HCT116 (cell line): ENCODE measurements around the gene ZAP70. TPM values are rescaled to one million over a fixed set of nuclear protein-coding genes. Genes with fewer than 3 reads are reported as not detected.

Experiments used
- ATAC-seq: fragments of 200-7000 bp; cut with Tn5 transposase; 2 replicates; pipeline ENCODE4 v1.9.1; 2020; ENCODE audit warnings: mild to moderate bottlenecking, moderate library complexity
- BruUV-seq: library from RNA; stranded (reverse); fragments of 400-500 nt; replicated peaks from 2 replicates; lab custom pipeline; 2021; lab: Mats Ljungman, UMichigan
- CTCF ChIA-PET: fragments of 300-600 bp; sonication (Branson Sonifier 250); formaldehyde crosslinking; loops from one replicate; lab custom pipeline; 2021; ENCODE audit warnings: antibody characterized with exemption; lab: Charles Lee
- POLR2A ChIA-PET: fragments of 300-600, 350-600 bp; sonication (Branson Sonifier 250); formaldehyde crosslinking; loops from one replicate; lab custom pipeline; 2021; ENCODE audit warnings: antibody characterized with exemption; lab: Charles Lee
- RAD21 ChIA-PET, 2 experiments: fragments of 300-600 bp; sonication (Branson Sonifier 250); formaldehyde crosslinking; loops; one replicate each; lab custom pipeline; 2023; ENCODE audit warnings: low total read pairs in 2 of 2; ENCODE audit not compliant: uncharacterized antibody in 2 of 2, unreplicated experiment in 2 of 2, low non-redundant PET in 1 of 2; lab: Charles Lee
- DNase-seq: peaks from one replicate; pipeline ENCODE4 v3.0.0-alpha.2; 2010; ENCODE audit warnings: low read depth, low spot score
- H2AFZ ChIP-seq: fragments of 200-600 bp; shearing (Covaris generic), sonication (generic); 2 replicates; pipeline ENCODE4 v1.6.1; 2017; ENCODE audit warnings: low read depth, mixed run types, mixed read lengths, antibody characterized with exemption, low read length; ENCODE audit not compliant: poor library complexity, severe bottlenecking
- H3K27ac ChIP-seq: 2 replicates; pipeline ENCODE4 v1.5.1; 2012; ENCODE audit warnings: low read depth, low read length
- H3K27me3 ChIP-seq: fragments of 200-600 bp; sonication (generic); 2 replicates; pipeline ENCODE4 v1.6.1; 2016; ENCODE audit warnings: mixed run types, low read length, mixed read lengths; ENCODE audit not compliant: insufficient read depth
- H3K36me3 ChIP-seq, 2 experiments: fragments of 200-500 bp in 1 of 2; fragments of 200-600 bp in 1 of 2; sonication (Bioruptor generic) in 1 of 2; sonication (generic) in 1 of 2; 2 replicates each; pipeline versions ENCODE4 v1.5.1 to v1.6.1; 2014 to 2016; ENCODE audit warnings: low read length in 2 of 2, inconsistent platforms in 1 of 2, mixed read lengths in 1 of 2, mixed run types in 1 of 2; ENCODE audit not compliant: insufficient read depth in 2 of 2, control insufficient read depth in 1 of 2
- H3K4me1 ChIP-seq, 2 experiments: fragments of 200-600 bp in 1 of 2; sonication (generic) in 1 of 2; 2 replicates each; pipeline versions ENCODE4 v1.5.1 to v1.6.1; 2012 to 2017; ENCODE audit warnings: low read length in 2 of 2, inconsistent platforms in 1 of 2, mild to moderate bottlenecking in 1 of 2, mixed read lengths in 1 of 2, mixed run types in 1 of 2, moderate library complexity in 1 of 2; ENCODE audit not compliant: insufficient read depth in 2 of 2, control insufficient read depth in 1 of 2
- H3K4me2 ChIP-seq: fragments of 200-600 bp; sonication (generic); 2 replicates; pipeline ENCODE4 v1.6.1; 2017; ENCODE audit warnings: mixed run types, low read length, mixed read lengths
- H3K4me3 ChIP-seq, 2 experiments: fragments of 200-600 bp in 1 of 2; sonication (generic) in 1 of 2; replicated peaks in 1 of 2; 2 replicates each; pipeline ENCODE4 v1.5.1; 2011 to 2016; ENCODE audit warnings: low read length in 2 of 2, control low read depth in 1 of 2, low read depth in 1 of 2, mild to moderate bottlenecking in 1 of 2, mixed read lengths in 1 of 2, mixed run types in 1 of 2
- H3K79me2 ChIP-seq: fragments of 200-600 bp; sonication (generic); 2 replicates; pipeline ENCODE4 v1.6.1; 2017; ENCODE audit warnings: mild to moderate bottlenecking, mixed run types, low read length, moderate library complexity, mixed read lengths; ENCODE audit not compliant: insufficient read depth
- H3K9ac ChIP-seq: fragments of 200-600 bp; sonication (generic); 2 replicates; pipeline ENCODE4 v1.6.1; 2016; ENCODE audit warnings: low read length, mixed read lengths
- H3K9me2 ChIP-seq: fragments of 200-600 bp; sonication (generic), shearing (Covaris generic); 2 replicates; pipeline ENCODE4 v1.6.1; 2017; ENCODE audit warnings: mixed run types, mild to moderate bottlenecking, moderate library complexity; ENCODE audit not compliant: insufficient read depth
- H3K9me3 ChIP-seq, 2 experiments: fragments of 200-500 bp in 1 of 2; fragments of 200-600 bp in 1 of 2; sonication (Bioruptor generic) in 1 of 2; sonication (generic) in 1 of 2; 2 replicates each; pipeline ENCODE4 v1.6.1; 2014 to 2017; ENCODE audit warnings: low read length in 2 of 2, mixed read lengths in 2 of 2, inconsistent platforms in 1 of 2, low read depth in 1 of 2, mild to moderate bottlenecking in 1 of 2, mixed run types in 1 of 2, moderate library complexity in 1 of 2; ENCODE audit not compliant: control insufficient read depth in 1 of 2, insufficient read depth in 1 of 2
- H4K20me1 ChIP-seq: fragments of 200-600 bp; sonication (generic), shearing (Covaris generic); 2 replicates; pipeline ENCODE4 v1.6.1; 2017; ENCODE audit warnings: mixed run types, mild to moderate bottlenecking, moderate library complexity; ENCODE audit not compliant: insufficient read depth
- POLR2AphosphoS5 ChIP-seq: IDR thresholded peaks from 2 replicates; pipeline ENCODE4 v1.6.1; 2011; ENCODE audit warnings: mild to moderate bottlenecking, low read depth, low read length, moderate library complexity
- RAD21 ChIP-seq: IDR thresholded peaks from 2 replicates; pipeline ENCODE4 v1.6.1; 2012; ENCODE audit warnings: low read depth, mild to moderate bottlenecking
- SRF ChIP-seq: IDR thresholded peaks from 2 replicates; pipeline ENCODE4 v1.6.1; 2012; ENCODE audit warnings: low read depth
- ZFX ChIP-seq: fragments of 450-650 bp; IDR thresholded peaks from 2 replicates; pipeline ENCODE4 v1.6.1; 2017
- intact Hi-C: fragments of 100-400 bp; cut with micrococcal nuclease; formaldehyde crosslinking; loops from 2 replicates; pipeline ENCODE4 v1.10.0; 2022
- total RNA-seq: library from RNA; stranded (reverse); gene quantifications from one replicate; pipeline ENCODE4 v1.2.1, GENCODE V29; 2021; ENCODE audit not compliant: unreplicated experiment
- TF ChIP-seq, protein P1 (sequence below): IDR thresholded peaks from 2 replicates; pipeline ENCODE4 v1.6.1; 2011; ENCODE audit warnings: mild to moderate bottlenecking, low read length, moderate library complexity; ENCODE audit not compliant: insufficient replicate concordance; ENCODE audit errors: extremely low read depth
- TF ChIP-seq, protein P2 (sequence below): IDR thresholded peaks from 2 replicates; pipeline ENCODE4 v1.6.1; 2012
- TF ChIP-seq, protein P3 (sequence below): IDR thresholded peaks from 2 replicates; pipeline ENCODE4 v1.6.1; 2012

ZAP70 gene
- total RNA-seq, 1 experiment from 2014 or later, result 0.91 TPM

DNA sequence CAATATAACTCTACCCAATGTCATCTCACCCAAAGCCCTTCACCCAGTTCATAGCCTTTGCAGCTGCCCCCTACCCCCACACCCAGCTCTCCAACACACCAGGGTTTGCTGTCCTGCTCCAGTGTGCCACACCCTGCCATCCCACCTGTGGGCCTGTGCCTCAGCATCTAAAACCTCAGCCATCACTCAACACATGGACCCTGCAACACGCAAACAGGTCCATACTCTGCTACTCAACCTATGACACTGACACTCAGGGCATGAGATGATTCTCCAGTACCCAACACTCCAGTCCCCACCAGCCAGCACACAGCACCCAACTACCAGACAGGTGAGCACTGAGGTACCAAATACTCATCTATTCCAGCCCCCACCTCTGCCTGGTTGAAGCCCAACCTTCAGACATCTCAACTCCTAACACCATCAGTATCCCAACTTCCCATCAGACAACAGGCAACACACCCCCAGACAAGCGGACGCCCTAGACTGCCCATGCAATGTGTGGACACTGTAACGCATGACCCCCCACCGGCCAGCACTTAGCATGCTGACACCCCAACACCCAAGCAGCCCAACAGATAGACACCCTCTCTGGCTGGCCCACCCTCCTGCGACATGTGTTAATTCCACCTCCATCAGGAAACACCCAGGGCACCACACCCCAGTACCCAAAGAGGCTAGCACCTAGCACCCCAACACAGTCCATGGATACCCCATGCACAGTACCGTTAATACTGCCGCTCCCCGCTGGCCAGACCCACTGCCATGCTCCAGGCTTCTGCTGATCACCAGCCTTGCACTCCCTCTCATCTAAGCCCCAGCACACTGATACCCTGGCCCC is 25.0 kb downstream of the ZAP70 start:
- no peaks in the 10 kb centered on the region for H3K36me3 ChIP-seq
- no peaks in the 10 kb centered on the region for H3K9me3 ChIP-seq
- H3K4me1 ChIP-seq, result peaks cover 0 to 18% of the 10 kb centered on the region in 2 experiments; a peak in 2 of 4 replicates
- no peak overlapping the region for H2AFZ ChIP-seq
- RAD21 ChIA-PET, result no interaction called here
- no peak overlapping the region for H3K4me3 ChIP-seq
- BruUV-seq, result no TSS peak
- TF ChIP-seq ZFX (no peak), RAD21 (no peak), SRF (no peak), POLR2AphosphoS5 (no peak)
- TF ChIP-seq, protein P1, sequence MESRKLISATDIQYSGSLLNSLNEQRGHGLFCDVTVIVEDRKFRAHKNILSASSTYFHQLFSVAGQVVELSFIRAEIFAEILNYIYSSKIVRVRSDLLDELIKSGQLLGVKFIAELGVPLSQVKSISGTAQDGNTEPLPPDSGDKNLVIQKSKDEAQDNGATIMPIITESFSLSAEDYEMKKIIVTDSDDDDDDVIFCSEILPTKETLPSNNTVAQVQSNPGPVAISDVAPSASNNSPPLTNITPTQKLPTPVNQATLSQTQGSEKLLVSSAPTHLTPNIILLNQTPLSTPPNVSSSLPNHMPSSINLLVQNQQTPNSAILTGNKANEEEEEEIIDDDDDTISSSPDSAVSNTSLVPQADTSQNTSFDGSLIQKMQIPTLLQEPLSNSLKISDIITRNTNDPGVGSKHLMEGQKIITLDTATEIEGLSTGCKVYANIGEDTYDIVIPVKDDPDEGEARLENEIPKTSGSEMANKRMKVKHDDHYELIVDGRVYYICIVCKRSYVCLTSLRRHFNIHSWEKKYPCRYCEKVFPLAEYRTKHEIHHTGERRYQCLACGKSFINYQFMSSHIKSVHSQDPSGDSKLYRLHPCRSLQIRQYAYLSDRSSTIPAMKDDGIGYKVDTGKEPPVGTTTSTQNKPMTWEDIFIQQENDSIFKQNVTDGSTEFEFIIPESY, result no peak
- TF ChIP-seq, protein P2, sequence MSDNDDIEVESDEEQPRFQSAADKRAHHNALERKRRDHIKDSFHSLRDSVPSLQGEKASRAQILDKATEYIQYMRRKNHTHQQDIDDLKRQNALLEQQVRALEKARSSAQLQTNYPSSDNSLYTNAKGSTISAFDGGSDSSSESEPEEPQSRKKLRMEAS, result no peak
- TF ChIP-seq, protein P3, sequence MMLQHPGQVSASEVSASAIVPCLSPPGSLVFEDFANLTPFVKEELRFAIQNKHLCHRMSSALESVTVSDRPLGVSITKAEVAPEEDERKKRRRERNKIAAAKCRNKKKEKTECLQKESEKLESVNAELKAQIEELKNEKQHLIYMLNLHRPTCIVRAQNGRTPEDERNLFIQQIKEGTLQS, result no peak
- intact Hi-C loops, result no loop called here
- POLR2A ChIA-PET, result no interaction called here
- no peak overlapping the region for H3K4me2 ChIP-seq
- H3K27ac ChIP-seq, result no peak overlapping the region
- no peak for DNase-seq
- H3K79me2 ChIP-seq, result no peaks in the 10 kb centered on the region
- no peaks in the 10 kb centered on the region for H3K27me3 ChIP-seq
- ATAC-seq, result no peak
- H4K20me1 ChIP-seq, result no peaks in the 10 kb centered on the region
- no peak overlapping the region for H3K9ac ChIP-seq
- H3K9me2 ChIP-seq, result no peaks in the 10 kb centered on the region
- CTCF ChIA-PET, result no interaction called here
